Measurements from ENCODE around the gene ADAM10. TPM values are rescaled to one million over a fixed set of nuclear protein-coding genes. Genes with fewer than 3 reads are reported as not detected.

ADAM10 gene
- total and polyA plus RNA-seq, 2 of the 8 experiments (the other 6 are each of a cell fraction or from before 2014, with no cell fraction given) = 46.5 to 163 TPM

- no peaks in the 10 kb centered on the region for H3K79me2 ChIP-seq (ENCODE audit: control insufficient read depth in 1 of 2, insufficient read depth in 2 of 2, low read length in 2 of 2)
- no peaks in the 10 kb centered on the region; a peak in 1 of 7 replicates for H3K27me3 ChIP-seq (replicated peaks in 1 of 4; ENCODE audit: control insufficient read depth in 3 of 4, extremely low read depth in 1 of 4, insufficient read depth in 3 of 4, low read length in 3 of 4)
- H4K8ac ChIP-seq (ENCODE audit: extremely low read depth, insufficient read depth, low read length) = no peak overlapping the region
- no peaks in the 10 kb centered on the region for H4K20me1 ChIP-seq (replicated peaks in 1 of 2; ENCODE audit: control insufficient read depth in 1 of 2, insufficient read depth in 2 of 2, low read length in 2 of 2)
- no peak overlapping the region for H4K5ac ChIP-seq (ENCODE audit: insufficient read length, low read depth, low read length)
- no peak overlapping the region for H2AFZ ChIP-seq (ENCODE audit: low read length)
- 86% methylated on average over 5 of the region's 5 CpGs; no CpG with 5 or more reads in 1 of the 2 experiments for WGBS, 2 experiments (ENCODE audit: extremely low coverage in 1 of 2, insufficient coverage in 1 of 2, insufficient read length in 1 of 2, insufficient replicate concordance in 2 of 2, low coverage in 1 of 2, low lambda C conversion rate in 2 of 2, missing lambda C conversion rate in 1 of 2)
- H3K4me2 ChIP-seq (ENCODE audit: insufficient read depth in 1 of 2, low read depth in 2 of 2, low read length in 2 of 2) = no peak overlapping the region
- no peak overlapping the region for H3K23ac ChIP-seq (ENCODE audit: insufficient read length)
- H2BK5ac ChIP-seq (ENCODE audit: low read depth, low read length) = no peak overlapping the region
- H3K79me1 ChIP-seq (ENCODE audit: low read depth, low read length) = no peaks in the 10 kb centered on the region
- no peak overlapping the region for H2BK12ac ChIP-seq (ENCODE audit: low read depth, low read length)
- no peak overlapping the region for H4K91ac ChIP-seq (replicated peaks; ENCODE audit: insufficient read length, low read length)
- H3K27ac ChIP-seq (ENCODE audit: low read depth, low read length) = no peak overlapping the region
- H3K4me3 ChIP-seq (ENCODE audit: extremely low read depth in 1 of 4, insufficient read depth in 2 of 4, low read depth in 3 of 4, low read length in 4 of 4) = no peak overlapping the region
- CTCF ChIA-PET (ENCODE audit: partially characterized antibody) = interaction anchor here (0.5 to 1.8 kb wide), 6 partner anchors 52 to 1905 kb away, joined by 3 to 4 read pairs (median 3); no protein-coding TSS in a partner anchor
- H3K23me2 ChIP-seq (ENCODE audit: low read depth, low read length) = no peaks in the 10 kb centered on the region
- no peak overlapping the region for H3K56ac ChIP-seq (replicated peaks; ENCODE audit: insufficient read length, low read depth, low read length)
- no peak overlapping the region for H3K4ac ChIP-seq (replicated peaks; ENCODE audit: insufficient read length, low read depth, low read length)
- H2BK15ac ChIP-seq (ENCODE audit: low read length) = no peak overlapping the region
- H3K14ac ChIP-seq (ENCODE audit: insufficient read length) = no peak overlapping the region
- H2AK5ac ChIP-seq (ENCODE audit: low read depth, low read length) = no peak overlapping the region
- peaks cover 0 to 2% of the 10 kb centered on the region in 2 experiments; a peak in 1 of 4 replicates for H3K9me3 ChIP-seq (ENCODE audit: insufficient read depth in 2 of 2, low read depth in 1 of 2, low read length in 1 of 2)
- no peak overlapping the region for H3K9ac ChIP-seq (replicated peaks in 1 of 4; ENCODE audit: extremely low read depth in 1 of 4, low read depth in 3 of 4, low read length in 3 of 4)
- DNase-seq (ENCODE audit: low read depth in 1 of 2, low spot score in 2 of 2) (no peak), FAIRE-seq (no peak)
- no peaks in the 10 kb centered on the region for H3K4me1 ChIP-seq (replicated peaks in 1 of 4; ENCODE audit: control insufficient read depth in 3 of 4, insufficient read depth in 4 of 4, low read length in 3 of 4)
- POLR2A ChIA-PET (ENCODE audit: partially characterized antibody) = interaction anchor here (0.6 kb wide), 1 partner anchor 32 kb away, joined by 3 read pairs; no protein-coding TSS in a partner anchor
- H2BK120ac ChIP-seq (replicated peaks; ENCODE audit: low read depth, low read length) = no peak overlapping the region
- H3K36me3 ChIP-seq (ENCODE audit: control insufficient read depth in 2 of 4, insufficient read depth in 4 of 4, low read length in 3 of 4) = no peaks in the 10 kb centered on the region
- H3K18ac ChIP-seq (ENCODE audit: extremely low read depth, low read length) = no peak overlapping the region
- H2BK20ac ChIP-seq (ENCODE audit: low read length) = no peak overlapping the region
- TF ChIP-seq PHF8 (conservative IDR thresholded peaks at IDR 0.05; ENCODE audit: low read depth, low read length) = no peak
- TF ChIP-seq JUN (IDR thresholded peaks at IDR 0.05; ENCODE audit: low read depth, low read length) = no peak
- no peak for TF ChIP-seq SAP30 (IDR thresholded peaks at IDR 0.05; ENCODE audit: insufficient read depth, insufficient replicate concordance, low read length)
- no peak for TF ChIP-seq KDM4A (IDR thresholded peaks at IDR 0.05; ENCODE audit: low read depth, low read length, severe bottlenecking)
- no peak for TF ChIP-seq EP300 (IDR thresholded peaks at IDR 0.05; ENCODE audit: borderline replicate concordance in 1 of 2, low read depth in 2 of 2, low read length in 2 of 2)
- TF ChIP-seq RBBP5 (IDR thresholded peaks at IDR 0.05; ENCODE audit: borderline replicate concordance, low read depth, low read length) = no peak
- TF ChIP-seq KDM1A (IDR thresholded peaks at IDR 0.05; ENCODE audit: borderline replicate concordance, low read length) = no peak
- TF ChIP-seq SP1 (IDR thresholded peaks at IDR 0.05; ENCODE audit: low read depth, low read length) = no peak
- TF ChIP-seq GTF2F1 (IDR thresholded peaks at IDR 0.05; ENCODE audit: borderline replicate concordance, low read depth, low read length) = no peak
- no peak for TF ChIP-seq BCL11A (IDR thresholded peaks at IDR 0.05; ENCODE audit: low read depth in 2 of 2, low read length in 2 of 2)
- no peak for TF ChIP-seq SIX5 (IDR thresholded peaks at IDR 0.05; ENCODE audit: low read depth, low read length)
- no peak for TF ChIP-seq NANOG (IDR thresholded peaks at IDR 0.05; ENCODE audit: insufficient read depth, low read depth, low read length, poor library complexity, severe bottlenecking)
These were observed 163.6 kb downstream of the ADAM10 start for GRCh38 chr15:58585693-58586443.

Data from H1 (cell line).